ENCODE data around the gene TMEM88.

Gene TMEM88

DNA sequence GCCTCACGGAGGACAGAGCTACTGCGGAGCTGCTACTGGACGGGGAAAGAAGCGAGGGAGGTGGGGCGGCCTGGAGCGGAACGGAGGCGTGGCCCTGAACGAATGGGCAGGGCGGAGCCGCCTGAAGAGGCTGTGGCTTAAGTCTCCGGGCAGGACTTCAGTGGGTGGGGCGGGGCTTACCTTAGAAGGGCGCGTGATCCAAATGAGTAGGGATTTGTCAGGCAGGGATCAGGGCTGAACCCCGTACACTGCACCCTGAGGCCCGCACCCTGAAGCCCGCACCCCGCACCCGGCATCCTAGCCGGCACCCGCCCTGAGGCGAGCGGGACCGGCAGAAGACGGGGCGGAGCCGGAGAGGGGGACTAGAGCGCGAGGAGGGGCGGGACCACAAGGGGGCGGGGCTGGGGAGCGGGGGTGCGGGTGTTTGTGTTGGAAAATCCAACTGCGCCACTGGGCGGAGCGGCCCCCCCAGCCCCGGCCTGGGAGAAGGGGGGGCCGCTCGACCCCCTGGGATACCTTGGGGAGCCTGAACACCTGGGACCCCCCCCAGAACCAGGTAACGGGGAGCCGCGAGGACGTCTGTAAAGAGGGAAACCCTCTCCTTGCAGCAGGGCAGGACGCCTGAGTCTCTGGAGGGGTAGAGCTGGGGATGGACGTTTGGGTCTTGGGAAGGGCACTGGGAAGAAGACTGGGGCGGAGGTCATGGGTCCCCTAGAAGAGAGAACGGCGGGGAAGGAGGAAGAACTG, 20.9 kb upstream of the TMEM88 start, which contains the start of gene KDM6B:
KDM6B (plus strand) TSS at position 423 of the 747 bp plus-strand sequence. CDS start 11,338 bp downstream, outside the sequence.
- peak; percentile 76 for ATAC-seq
- TF ChIP-seq PATZ1 (CRISPR knock-in tag; IDR thresholded peaks at IDR 0.05; ENCODE audit: borderline replicate concordance) = peak; percentile 79; the same call in 1 of the 2 replicates
- TF ChIP-seq CSRNP3 (CRISPR knock-in tag; IDR thresholded peaks at IDR 0.05) = no peak

DNA sequence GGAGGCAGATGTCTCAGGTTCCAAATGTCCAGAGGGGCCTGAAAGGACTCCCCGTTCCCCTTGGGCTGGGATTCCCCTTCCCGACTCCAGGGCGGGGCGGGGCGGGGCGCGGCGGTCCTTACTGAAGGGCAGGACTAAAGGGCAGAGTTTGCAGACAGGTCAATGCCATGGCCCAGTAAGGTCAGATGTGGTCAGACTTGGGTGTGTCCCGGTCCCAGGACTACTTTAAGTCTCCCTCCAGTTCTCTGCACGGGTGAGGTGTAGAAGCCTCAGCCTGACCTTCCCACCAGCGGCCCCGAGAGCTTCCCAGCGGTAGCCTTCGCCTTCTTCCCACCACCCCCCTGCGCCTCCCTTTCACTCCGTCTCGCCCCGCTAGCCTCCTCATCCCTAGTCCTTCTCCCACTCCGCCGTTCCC, 20.3 kb upstream of the TMEM88 start:
- peak; percentile 2 for ATAC-seq
- TF ChIP-seq PATZ1 (CRISPR knock-in tag; IDR thresholded peaks at IDR 0.05; ENCODE audit: borderline replicate concordance) (no peak), ESRRG (CRISPR knock-in tag; IDR thresholded peaks at IDR 0.05) (no peak), ZNF70 (CRISPR knock-in tag; IDR thresholded peaks at IDR 0.05) (no peak), RARB (CRISPR knock-in tag; IDR thresholded peaks at IDR 0.05) (no peak), ZC3H10 (CRISPR knock-in tag; IDR thresholded peaks at IDR 0.05) (no peak), BACH2 (CRISPR knock-in tag; IDR thresholded peaks at IDR 0.05; ENCODE audit: borderline replicate concordance) (no peak), POU6F1 (CRISPR knock-in tag; IDR thresholded peaks at IDR 0.05; ENCODE audit: borderline replicate concordance, low read depth) (no peak), TOX (CRISPR knock-in tag; IDR thresholded peaks at IDR 0.05; ENCODE audit: borderline replicate concordance) (no peak), PPARA (CRISPR knock-in tag; IDR thresholded peaks at IDR 0.05; ENCODE audit: borderline replicate concordance) (no peak), CSRNP3 (CRISPR knock-in tag; IDR thresholded peaks at IDR 0.05) (no peak), CREB5 (CRISPR knock-in tag; IDR thresholded peaks at IDR 0.05; ENCODE audit: low read depth) (no peak), ZFP30 (CRISPR knock-in tag; IDR thresholded peaks at IDR 0.05) (no peak), GLIS3 (CRISPR knock-in tag; IDR thresholded peaks at IDR 0.05) (no peak), ZFP3 (CRISPR knock-in tag; IDR thresholded peaks at IDR 0.05) (no peak), SNAI2 (CRISPR knock-in tag; IDR thresholded peaks at IDR 0.05) (no peak), OSR1 (CRISPR knock-in tag; IDR thresholded peaks at IDR 0.05) (no peak), ARNTL (CRISPR knock-in tag; IDR thresholded peaks at IDR 0.05; ENCODE audit: borderline replicate concordance, low read depth) (no peak), ISL1 (CRISPR knock-in tag; IDR thresholded peaks at IDR 0.05) (no peak), CSDC2 (CRISPR knock-in tag; IDR thresholded peaks at IDR 0.05) (no peak)
- TF ChIP-seq, protein P1, sequence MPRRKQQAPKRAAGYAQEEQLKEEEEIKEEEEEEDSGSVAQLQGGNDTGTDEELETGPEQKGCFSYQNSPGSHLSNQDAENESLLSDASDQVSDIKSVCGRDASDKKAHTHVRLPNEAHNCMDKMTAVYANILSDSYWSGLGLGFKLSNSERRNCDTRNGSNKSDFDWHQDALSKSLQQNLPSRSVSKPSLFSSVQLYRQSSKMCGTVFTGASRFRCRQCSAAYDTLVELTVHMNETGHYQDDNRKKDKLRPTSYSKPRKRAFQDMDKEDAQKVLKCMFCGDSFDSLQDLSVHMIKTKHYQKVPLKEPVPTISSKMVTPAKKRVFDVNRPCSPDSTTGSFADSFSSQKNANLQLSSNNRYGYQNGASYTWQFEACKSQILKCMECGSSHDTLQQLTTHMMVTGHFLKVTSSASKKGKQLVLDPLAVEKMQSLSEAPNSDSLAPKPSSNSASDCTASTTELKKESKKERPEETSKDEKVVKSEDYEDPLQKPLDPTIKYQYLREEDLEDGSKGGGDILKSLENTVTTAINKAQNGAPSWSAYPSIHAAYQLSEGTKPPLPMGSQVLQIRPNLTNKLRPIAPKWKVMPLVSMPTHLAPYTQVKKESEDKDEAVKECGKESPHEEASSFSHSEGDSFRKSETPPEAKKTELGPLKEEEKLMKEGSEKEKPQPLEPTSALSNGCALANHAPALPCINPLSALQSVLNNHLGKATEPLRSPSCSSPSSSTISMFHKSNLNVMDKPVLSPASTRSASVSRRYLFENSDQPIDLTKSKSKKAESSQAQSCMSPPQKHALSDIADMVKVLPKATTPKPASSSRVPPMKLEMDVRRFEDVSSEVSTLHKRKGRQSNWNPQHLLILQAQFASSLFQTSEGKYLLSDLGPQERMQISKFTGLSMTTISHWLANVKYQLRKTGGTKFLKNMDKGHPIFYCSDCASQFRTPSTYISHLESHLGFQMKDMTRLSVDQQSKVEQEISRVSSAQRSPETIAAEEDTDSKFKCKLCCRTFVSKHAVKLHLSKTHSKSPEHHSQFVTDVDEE (CRISPR knock-in tag; IDR thresholded peaks at IDR 0.05) = no peak
